C4-2B (cell line): ENCODE results near the gene ENGASE.

Source experiments
- CTCF ChIP-seq: fragments of 450-650 bp; conservative IDR thresholded peaks from 2 replicates; pipeline ENCODE4 v1.5.1; 2017; ENCODE audit warnings: mild to moderate bottlenecking
- ZFX ChIP-seq: fragments of 450-650 bp; IDR thresholded peaks from 2 replicates; pipeline ENCODE4 v1.6.1; 2017

- TF ChIP-seq CTCF: no peak
- TF ChIP-seq ZFX: no peak
These were observed 9.9 kb downstream of the ENGASE start for GRCh38 chr17:79084291-79085153.
